ENCODE data around the gene SLCO4A1. TPM values are rescaled to one million over a fixed set of nuclear protein-coding genes. Genes with fewer than 3 reads are reported as not detected.

The SLCO4A1 gene
- polyA plus RNA-seq, 3 donors: 6.8 to 45.9 (median 37.8) TPM

- no peak overlapping the region for H3K27ac ChIP-seq (ENCODE audit: low read depth, low read length)
- WGBS, 3 donors: 85 to 89% (median 88%) methylated on average over 32 to 39 of the region's 39 CpGs
Observed at GRCh38 chr20:62656197-62656918, 14.1 kb downstream of the SLCO4A1 start.

- 92 to 97% (median 97%) methylated on average over 37 of the region's 37 CpGs for WGBS, 3 donors
- H3K27ac ChIP-seq (ENCODE audit: low read depth, low read length): no peak overlapping the region
Observed at GRCh38 chr20:62656919-62657588, 14.8 kb downstream of the SLCO4A1 start.

- WGBS, 3 donors: 69 to 86% (median 79%) methylated on average over 7 of the region's 7 CpGs
- no peak overlapping the region for H3K27ac ChIP-seq (ENCODE audit: low read depth, low read length)
Observed at GRCh38 chr20:62657589-62657942, 15.3 kb downstream of the SLCO4A1 start.

GRCh38 chr20:62657956-62658355, 15.7 kb downstream of the SLCO4A1 start:
- WGBS, 3 donors: 86 to 92% (median 92%) methylated on average over 19 of the region's 19 CpGs
- no peak overlapping the region for H3K27ac ChIP-seq (ENCODE audit: low read depth, low read length)

- 86 to 90% (median 88%) methylated on average over 23 to 25 of the region's 25 CpGs for WGBS, 3 donors
- no peak overlapping the region for H3K27ac ChIP-seq (ENCODE audit: low read depth, low read length)
Observed at GRCh38 chr20:62658593-62659178, 16.4 kb downstream of the SLCO4A1 start.

- H3K27ac ChIP-seq (ENCODE audit: low read depth, low read length): no peak overlapping the region
- WGBS, 3 donors: 77 to 93% (median 89%) methylated on average over 29 of the region's 29 CpGs
Observed at GRCh38 chr20:62659488-62660239, 17.4 kb downstream of the SLCO4A1 start.

- H3K27ac ChIP-seq (ENCODE audit: low read depth, low read length): no peak overlapping the region
- WGBS, 3 donors: 86 to 90% (median 90%) methylated on average over 15 of the region's 15 CpGs
Observed at GRCh38 chr20:62660240-62660615, 17.9 kb downstream of the SLCO4A1 start.

GRCh38 chr20:62660768-62661167, 18.5 kb downstream of the SLCO4A1 start:
- H3K27ac ChIP-seq (ENCODE audit: low read depth, low read length): no peak overlapping the region
- WGBS, 3 donors: 52 to 80% (median 63%) methylated on average over 13 to 18 of the region's 18 CpGs

GRCh38 chr20:62661647-62662046, 19.3 kb downstream of the SLCO4A1 start:
- 62 to 76% (median 75%) methylated on average over 9 to 11 of the region's 11 CpGs for WGBS, 3 donors
- no peak overlapping the region for H3K27ac ChIP-seq (ENCODE audit: low read depth, low read length)

GRCh38 chr20:62662422-62662821, 20.1 kb downstream of the SLCO4A1 start:
- H3K27ac ChIP-seq (ENCODE audit: low read depth, low read length): no peak overlapping the region
- WGBS, 3 donors: 47 to 70% (median 50%) methylated on average over 6 of the region's 6 CpGs

GRCh38 chr20:62663145-62664018, 21.1 kb downstream of the SLCO4A1 start:
- H3K27ac ChIP-seq (ENCODE audit: low read depth, low read length): no peak overlapping the region
- 77 to 90% (median 89%) methylated on average over 24 of the region's 24 CpGs for WGBS, 3 donors

GRCh38 chr20:62664019-62664971, 22.0 kb downstream of the SLCO4A1 start:
- WGBS, 3 donors: 81 to 94% (median 88%) methylated on average over 18 of the region's 18 CpGs
- no peak overlapping the region for H3K27ac ChIP-seq (ENCODE audit: low read depth, low read length)

- 70 to 97% (median 95%) methylated on average over 10 to 12 of the region's 12 CpGs for WGBS, 3 donors
- no peak overlapping the region for H3K27ac ChIP-seq (ENCODE audit: low read depth, low read length)
Observed at GRCh38 chr20:62665153-62665754, 23.0 kb downstream of the SLCO4A1 start.

- H3K27ac ChIP-seq (ENCODE audit: low read depth, low read length): no peak overlapping the region
- WGBS, 3 donors: 60 to 83% (median 82%) methylated on average over 27 to 28 of the region's 33 CpGs
Observed at GRCh38 chr20:62665826-62666735, 23.8 kb downstream of the SLCO4A1 start.

GRCh38 chr20:62666736-62667529, 24.6 kb downstream of the SLCO4A1 start:
- WGBS, 3 donors: 26 to 62% (median 56%) methylated on average over 27 of the region's 27 CpGs
- no peak overlapping the region for H3K27ac ChIP-seq (ENCODE audit: low read depth, low read length)

Measured in adipose tissue (tissue), 3 donors.